Muscle layer of duodenum (tissue), 2 donors: ENCODE results near the gene GNLY.
"Not testable (repeated sequence)": the region's sequence is repeated elsewhere in the genome, so short reads cannot be mapped to it uniquely, and the experiment has no call there.

Experiments used
- H3K27ac ChIP-seq: one replicate; pipeline ENCODE4 v1.7.0; 2013; ENCODE audit warnings: mild to moderate bottlenecking, low read length
- H3K27me3 ChIP-seq: one replicate; pipeline ENCODE4 v1.7.0; 2013; ENCODE audit warnings: low read depth, mild to moderate bottlenecking, control low read depth, low read length
- H3K36me3 ChIP-seq, 2 donors: one replicate each; pipeline ENCODE4 v1.7.0; 2013; ENCODE audit warnings: low read length in 2 of 2, control low read depth in 1 of 2, mild to moderate bottlenecking in 1 of 2; ENCODE audit not compliant: insufficient read depth in 2 of 2, control insufficient read depth in 1 of 2
- H3K4me1 ChIP-seq, 2 donors: one replicate each; pipeline ENCODE4 v1.7.0; 2013; ENCODE audit warnings: low read length in 2 of 2, mild to moderate bottlenecking in 2 of 2, control low read depth in 1 of 2, moderate library complexity in 1 of 2; ENCODE audit not compliant: insufficient read depth in 2 of 2, control insufficient read depth in 1 of 2
- H3K4me3 ChIP-seq, 2 donors: one replicate each; pipeline ENCODE4 v1.7.0; 2013; ENCODE audit warnings: low read length in 2 of 2, low read depth in 1 of 2, mild to moderate bottlenecking in 1 of 2
- H3K9me3 ChIP-seq, 2 donors: one replicate each; pipeline ENCODE4 v1.7.0; 2013; ENCODE audit warnings: low read length in 2 of 2, control low read depth in 1 of 2, mild to moderate bottlenecking in 1 of 2; ENCODE audit not compliant: control insufficient read depth in 1 of 2
- donor health status: healthy.

The GNLY gene

GRCh38 chr2:85666016-85666415 is 28.1 kb upstream of the GNLY start:
- no peak overlapping the region for H3K4me3 ChIP-seq
- no peaks in the 10 kb centered on the region for H3K36me3 ChIP-seq
- no peaks in the 10 kb centered on the region for H3K9me3 ChIP-seq
- H3K27ac ChIP-seq: no peak overlapping the region
- no peaks in the 10 kb centered on the region for H3K27me3 ChIP-seq
- no peaks in the 10 kb centered on the region for H3K4me1 ChIP-seq

- no peaks in the 10 kb centered on the region for H3K4me1 ChIP-seq
- no peaks in the 10 kb centered on the region for H3K36me3 ChIP-seq
- H3K4me3 ChIP-seq: no peak overlapping the region
- no peaks in the 10 kb centered on the region for H3K27me3 ChIP-seq
- no peaks in the 10 kb centered on the region for H3K9me3 ChIP-seq
- no peak overlapping the region for H3K27ac ChIP-seq
Measured at GRCh38 chr2:85666435-85667316, 27.5 kb upstream of the GNLY start.

DNA sequence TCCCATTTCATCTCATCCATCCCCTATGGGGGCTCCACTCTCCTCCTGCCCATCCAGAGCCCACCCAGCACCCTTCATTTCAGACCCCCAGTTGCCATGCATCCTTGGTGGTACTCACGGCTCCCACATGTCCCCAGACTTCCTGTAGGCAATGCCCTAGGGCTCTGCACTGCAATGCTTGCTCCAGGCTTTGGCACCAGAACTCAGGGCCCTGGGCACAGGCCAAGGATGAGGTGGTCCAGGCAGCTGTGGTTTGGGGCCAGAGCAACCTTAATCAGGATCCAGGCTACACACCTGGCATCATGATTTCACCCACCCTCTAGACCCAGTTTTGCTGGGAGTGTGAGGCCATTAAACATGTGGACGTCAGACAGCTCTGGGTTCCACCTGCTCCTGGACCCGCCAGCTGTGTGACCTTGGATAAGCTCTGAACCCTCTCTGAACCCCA is 26.6 kb upstream of the GNLY start:
- H3K9me3 ChIP-seq: no peaks in the 10 kb centered on the region
- H3K36me3 ChIP-seq: no peaks in the 10 kb centered on the region
- no peaks in the 10 kb centered on the region for H3K4me1 ChIP-seq
- H3K27ac ChIP-seq: no peak overlapping the region
- H3K27me3 ChIP-seq: no peaks in the 10 kb centered on the region
- H3K4me3 ChIP-seq: no peak overlapping the region

DNA sequence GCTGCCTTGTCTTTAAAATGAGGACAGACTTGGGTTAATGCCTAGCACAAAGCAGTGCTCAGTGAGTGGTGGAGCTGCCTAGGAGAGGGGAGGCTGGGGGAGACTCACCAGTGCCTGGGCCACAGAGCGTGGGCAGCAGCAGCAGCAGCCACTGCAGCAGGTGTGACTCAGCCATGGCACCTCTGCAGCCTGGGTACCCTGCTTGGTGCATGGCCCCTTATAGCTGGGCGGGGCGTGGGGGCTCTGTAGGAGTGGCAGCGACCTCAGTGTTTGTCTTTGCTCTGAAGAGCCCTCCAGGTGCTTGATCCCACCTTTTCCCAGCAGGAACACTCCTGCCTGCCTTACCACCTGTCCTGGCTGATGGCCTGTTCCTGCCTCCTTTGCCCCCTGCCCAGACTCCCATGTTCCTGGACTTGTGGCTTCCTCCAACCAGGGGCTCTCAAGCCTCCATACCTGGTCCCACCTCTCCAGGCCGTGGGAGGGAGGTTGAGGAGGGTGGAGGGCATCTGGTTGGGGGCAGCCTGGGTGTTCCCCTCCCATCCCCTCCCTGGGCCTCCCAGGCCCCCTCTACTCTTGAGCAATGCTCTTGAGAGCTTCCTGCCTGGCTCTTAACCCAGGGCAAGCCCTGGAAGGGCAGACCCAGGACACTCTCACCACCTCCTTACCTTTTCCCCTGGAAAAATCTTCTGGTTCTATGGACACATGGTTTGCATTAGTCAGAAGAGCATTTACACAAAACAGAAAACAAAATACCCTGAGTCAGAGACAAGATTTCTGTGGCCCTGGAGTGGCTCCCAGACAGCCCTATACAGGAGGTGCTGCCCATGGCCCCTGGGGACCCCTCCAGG is 25.9 kb upstream of the GNLY start, which contains the start of gene SFTPB:
TSS of gene SFTPB (minus strand) at position 191 of the 848 bp plus-strand sequence. CDS start at position 175, 16 bp downstream.
- H3K27me3 ChIP-seq: no peaks in the 10 kb centered on the region
- no peaks in the 10 kb centered on the region for H3K36me3 ChIP-seq
- H3K9me3 ChIP-seq: no peaks in the 10 kb centered on the region
- no peak within 1 kb of the TSS for H3K4me3 ChIP-seq
- H3K4me1 ChIP-seq: no peaks in the 10 kb centered on the region
- no peak within 1 kb of the TSS for H3K27ac ChIP-seq

GRCh38 chr2:85668857-85669142 is 25.4 kb upstream of the GNLY start:
- H3K27ac ChIP-seq: no peak overlapping the region
- H3K36me3 ChIP-seq: no peaks in the 10 kb centered on the region
- no peaks in the 10 kb centered on the region for H3K9me3 ChIP-seq

DNA sequence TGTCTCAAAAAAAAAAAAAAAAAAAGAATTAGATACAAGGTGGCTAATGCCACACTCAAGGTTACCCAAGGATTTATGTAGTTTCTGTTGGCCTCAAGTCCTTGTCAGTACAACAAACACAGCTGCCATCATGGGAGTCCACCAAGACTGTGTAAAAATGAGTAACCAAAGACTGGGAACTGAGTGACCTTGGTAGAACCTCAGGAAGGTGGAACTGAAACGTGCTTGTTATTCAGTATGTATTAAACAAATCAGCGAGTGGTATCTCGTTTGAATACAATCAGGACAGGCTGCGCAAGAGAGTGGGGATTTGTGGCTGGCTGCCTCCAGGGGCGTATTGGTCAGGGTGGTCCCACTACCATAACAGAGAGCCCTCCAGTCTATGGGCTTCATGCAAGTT is 24.6 kb upstream of the GNLY start:
- H3K27ac ChIP-seq: no peak overlapping the region
- H3K9me3 ChIP-seq: no peaks in the 10 kb centered on the region
- H3K4me3 ChIP-seq: no peak overlapping the region
- H3K36me3 ChIP-seq: no peaks in the 10 kb centered on the region
- no peaks in the 10 kb centered on the region for H3K27me3 ChIP-seq
- H3K4me1 ChIP-seq: no peaks in the 10 kb centered on the region

More at GRCh38 chr2:85668857-85669142, 25.4 kb upstream of the GNLY start:
- Histone ChIP-seq H3K4me3 (no peak overlapping the region), H3K4me1 (no peaks in the 10 kb centered on the region), H3K27me3 (no peaks in the 10 kb centered on the region)

DNA sequence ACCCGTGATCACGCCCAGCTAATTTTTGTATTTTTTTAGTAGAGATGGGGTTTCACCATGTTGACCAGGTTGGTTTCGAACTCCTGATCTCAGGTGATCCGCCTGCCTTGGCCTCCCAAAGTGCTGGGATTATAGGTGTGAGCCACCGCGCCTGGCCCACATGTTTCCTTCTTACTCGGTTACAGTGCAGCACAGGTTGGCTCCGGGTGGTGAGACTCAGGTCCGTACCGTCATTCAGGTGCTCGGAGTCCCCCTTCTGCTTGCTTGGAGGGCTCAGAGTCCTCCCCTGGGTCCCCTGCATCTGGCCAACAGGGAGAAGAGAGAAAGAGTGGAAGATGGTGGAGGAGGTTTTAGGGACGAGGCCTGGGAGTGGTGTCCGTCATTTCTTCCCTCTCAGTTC is 23.7 kb upstream of the GNLY start:
- not testable (repeated sequence) for H3K9me3 ChIP-seq, H3K27me3 ChIP-seq, H3K27ac ChIP-seq, H3K4me1 ChIP-seq, H3K4me3 ChIP-seq, H3K36me3 ChIP-seq

GRCh38 chr2:85672456-85672855 is 21.7 kb upstream of the GNLY start:
- H3K27me3 ChIP-seq: no peaks in the 10 kb centered on the region
- no peaks in the 10 kb centered on the region for H3K9me3 ChIP-seq
- H3K36me3 ChIP-seq: no peaks in the 10 kb centered on the region
- H3K4me1 ChIP-seq: no peaks in the 10 kb centered on the region
- H3K27ac ChIP-seq: no peak overlapping the region
- H3K4me3 ChIP-seq: no peak overlapping the region

GRCh38 chr2:85673716-85674375 is 20.3 kb upstream of the GNLY start:
- peaks cover under 1 to 7% of the 10 kb centered on the region in 2 donors for H3K4me1 ChIP-seq
- no peaks in the 10 kb centered on the region for H3K36me3 ChIP-seq
- no peak overlapping the region for H3K4me3 ChIP-seq
- H3K9me3 ChIP-seq: no peaks in the 10 kb centered on the region
- no peak overlapping the region for H3K27ac ChIP-seq
- H3K27me3 ChIP-seq: no peaks in the 10 kb centered on the region

DNA sequence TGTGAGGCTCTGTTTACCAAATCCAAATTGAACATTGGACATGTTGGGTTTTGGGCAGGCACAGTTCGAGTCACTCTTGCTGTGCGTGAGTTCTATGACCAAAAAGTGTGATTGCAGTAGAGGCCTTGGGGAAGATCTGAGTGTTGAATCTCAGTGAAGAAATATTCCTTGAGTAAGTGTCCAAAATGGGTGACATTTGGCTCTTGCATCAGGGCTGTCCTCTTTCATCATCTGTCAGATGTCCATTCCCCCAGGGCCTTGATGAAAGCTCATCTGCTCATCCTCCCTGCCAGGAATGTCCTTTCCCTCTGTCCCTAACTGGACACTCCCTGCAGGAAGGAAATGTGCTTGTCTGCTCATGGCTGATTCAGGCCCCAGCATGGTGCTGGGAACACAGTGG is 19.7 kb upstream of the GNLY start:
- H3K4me1 ChIP-seq: peaks cover 6 to 13% of the 10 kb centered on the region in 2 donors
- no peaks in the 10 kb centered on the region for H3K36me3 ChIP-seq
- no peaks in the 10 kb centered on the region for H3K9me3 ChIP-seq
- H3K4me3 ChIP-seq: no peak overlapping the region
- no peaks in the 10 kb centered on the region for H3K27me3 ChIP-seq
- no peak overlapping the region for H3K27ac ChIP-seq

GRCh38 chr2:85675427-85675826 is 18.7 kb upstream of the GNLY start:
- H3K4me1 ChIP-seq: peaks cover 6 to 13% of the 10 kb centered on the region in 2 donors
- no peaks in the 10 kb centered on the region for H3K9me3 ChIP-seq
- H3K27ac ChIP-seq: no peak overlapping the region

More at GRCh38 chr2:85675427-85675826, 18.7 kb upstream of the GNLY start:
- H3K36me3 ChIP-seq: no peaks in the 10 kb centered on the region
- H3K27me3 ChIP-seq: no peaks in the 10 kb centered on the region
- no peak overlapping the region for H3K4me3 ChIP-seq
